ENCODE results near the gene KRT32. TPM values are rescaled to one million over a fixed set of nuclear protein-coding genes. Genes with fewer than 3 reads are reported as not detected.
A peak's percentile ranks its signal among the peaks of the same experiment; 100 is the strongest.

The KRT32 gene
- total and polyA plus RNA-seq, 10 donors, result not detected

DNA sequence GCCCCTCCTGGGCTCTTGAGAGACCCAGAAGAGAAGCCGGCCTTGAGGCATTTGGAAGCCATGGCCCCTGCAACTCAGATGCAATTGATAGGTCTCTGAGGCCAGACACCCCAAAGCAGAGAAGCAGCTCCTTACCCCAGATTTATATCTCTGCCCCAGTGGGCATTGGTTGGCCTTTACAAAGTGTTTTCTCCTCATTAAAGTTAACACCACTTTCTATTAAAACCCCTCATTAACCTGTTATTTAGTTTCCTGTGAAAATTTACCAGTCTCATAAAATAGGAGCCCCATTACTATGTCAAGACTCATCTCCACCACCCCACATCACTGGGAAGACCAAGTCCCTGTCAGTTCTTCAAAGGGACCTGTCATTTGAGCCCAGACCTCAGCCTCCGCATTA lies 13.8 kb upstream of the KRT32 start, which contains the start of gene KRT35:
KRT35 (minus strand) TSS at position 116 of the 400 bp plus-strand sequence; CDS start at position 62, 54 bp downstream.
- intact Hi-C loops (cut with DNase I; ENCODE audit: low total_unique reads), result no loop called here
- Histone ChIP-seq H3K27me3 (replicated peaks in 1 of 7) (peaks cover 0 to under 1% (median 0%) of the 10 kb centered on the region in 7 donors), H3K4me1 (peaks cover 0 to 20% (median 6%) of the 10 kb centered on the region in 6 donors), H3K27ac (peak within 1 kb of the TSS in 1 of 8 donors; percentile 46), H3K9me3 (no peaks in the 10 kb centered on the region), H3K36me3 (no peaks in the 10 kb centered on the region), H3K4me3 (no peak within 1 kb of the TSS)
- DNase-seq, result no peak
- TF ChIP-seq CTCF (IDR thresholded peaks at IDR 0.05 in 8 of 11, conservative IDR thresholded peaks at IDR 0.05 in 3 of 11) (no peak), POLR2A (IDR thresholded peaks at IDR 0.05) (no peak), POLR2AphosphoS5 (IDR thresholded peaks at IDR 0.05) (no peak)
- WGBS, 5 donors, result 95 to 100% (median 96%) methylated on average over 2 of the region's 2 CpGs

DNA sequence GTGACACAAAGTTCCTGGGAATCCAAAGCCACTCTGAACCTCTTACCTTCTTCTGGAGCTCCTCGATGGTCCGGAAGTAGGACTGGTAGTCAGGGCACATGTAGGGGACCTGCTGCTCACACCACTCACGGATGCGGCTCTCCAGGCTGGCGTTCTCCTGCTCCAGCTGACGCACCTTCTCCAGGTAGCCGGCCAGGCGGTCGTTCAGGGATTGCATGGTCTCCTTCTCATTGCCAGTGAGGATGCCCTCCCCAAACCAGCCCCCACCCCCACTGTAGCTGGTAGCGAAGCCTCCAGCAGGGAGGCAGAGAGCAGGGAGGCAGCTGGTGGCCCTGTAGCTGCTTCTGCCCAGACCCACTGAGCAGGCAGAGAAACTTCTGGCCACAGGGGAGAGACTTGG lies 13.4 kb upstream of the KRT32 start:
- Histone ChIP-seq H3K4me3 (no peak overlapping the region), H3K27ac (no peak overlapping the region), H3K36me3 (no peaks in the 10 kb centered on the region), H3K4me1 (peaks cover 0 to 20% (median 6%) of the 10 kb centered on the region in 6 donors), H3K27me3 (replicated peaks in 1 of 7) (no peaks in the 10 kb centered on the region), H3K9me3 (no peaks in the 10 kb centered on the region)
- 93 to 98% (median 96%) methylated on average over 8 to 10 of the region's 10 CpGs for WGBS, 5 donors
- intact Hi-C loops (cut with DNase I; ENCODE audit: low total_unique reads), result no loop called here
- no peak for TF ChIP-seq POLR2AphosphoS5 (IDR thresholded peaks at IDR 0.05)
- TF ChIP-seq CTCF (IDR thresholded peaks at IDR 0.05 in 8 of 11, conservative IDR thresholded peaks at IDR 0.05 in 3 of 11), result no peak
- no peak for TF ChIP-seq POLR2A (IDR thresholded peaks at IDR 0.05)
- no peak for DNase-seq

- intact Hi-C loops (cut with DNase I; ENCODE audit: low total_unique reads), result no loop called here
- H3K4me3 ChIP-seq, result no peak overlapping the region
- H3K4me1 ChIP-seq, result peaks cover 0 to 20% (median 6%) of the 10 kb centered on the region in 6 donors
- no peak for TF ChIP-seq CTCF (IDR thresholded peaks at IDR 0.05 in 8 of 11, conservative IDR thresholded peaks at IDR 0.05 in 3 of 11)
- TF ChIP-seq POLR2A (IDR thresholded peaks at IDR 0.05), result no peak
- TF ChIP-seq POLR2AphosphoS5 (IDR thresholded peaks at IDR 0.05), result no peak
- no peaks in the 10 kb centered on the region for H3K9me3 ChIP-seq
- no peak for DNase-seq
- WGBS, 5 donors, result 42 to 71% (median 59%) methylated on average over 2 of the region's 2 CpGs
- H3K36me3 ChIP-seq, result no peaks in the 10 kb centered on the region
- H3K27me3 ChIP-seq (replicated peaks in 1 of 7), result no peaks in the 10 kb centered on the region
- peak overlapping the region in 1 of 8 donors; percentile 46 for H3K27ac ChIP-seq
These were observed 12.9 kb upstream of the KRT32 start for GRCh38 chr17:41480136-41480535.

- DNase-seq, result no peak
- no peak overlapping the region for H3K4me3 ChIP-seq
- no peak for TF ChIP-seq POLR2AphosphoS5 (IDR thresholded peaks at IDR 0.05)
- no peak for TF ChIP-seq POLR2A (IDR thresholded peaks at IDR 0.05)
- TF ChIP-seq CTCF (IDR thresholded peaks at IDR 0.05 in 8 of 11, conservative IDR thresholded peaks at IDR 0.05 in 3 of 11), result no peak
- WGBS, 5 donors, result 72 to 92% (median 89%) methylated on average over 2 to 8 of the region's 8 CpGs
- peaks cover 0 to 5% (median 0%) of the 10 kb centered on the region in 8 donors for H3K9me3 ChIP-seq
- H3K4me1 ChIP-seq, result peaks cover 0 to 9% (median 4%) of the 10 kb centered on the region in 6 donors
- H3K27ac ChIP-seq, result no peak overlapping the region
- H3K27me3 ChIP-seq (replicated peaks in 1 of 7), result no peaks in the 10 kb centered on the region
- intact Hi-C loops (cut with DNase I; ENCODE audit: low total_unique reads), result no loop called here
- H3K36me3 ChIP-seq, result no peaks in the 10 kb centered on the region
These were observed 11.1 kb upstream of the KRT32 start for GRCh38 chr17:41478237-41478636.
